ENCODE results near the gene PTPMT1. TPM values are rescaled to one million over a fixed set of nuclear protein-coding genes. Genes with fewer than 3 reads are reported as not detected.

PTPMT1 gene
- total and polyA plus RNA-seq, 2 donors from 2014 or later, result 34.6 to 90.3 TPM

- Histone ChIP-seq H3K27ac (ENCODE audit: low read depth in 2 of 2, low read length in 2 of 2) (no peak overlapping the region), H3K9me3 (ENCODE audit: control insufficient read depth in 2 of 3, insufficient read depth in 1 of 3, low read length in 3 of 3) (no peaks in the 10 kb centered on the region), H3K4me3 (ENCODE audit: low read length in 3 of 3) (peak overlapping the region; percentile 65 to 87 (median 72)), H3K4me1 (ENCODE audit: control insufficient read depth in 2 of 3, insufficient read depth in 2 of 3, low read depth in 1 of 3, low read length in 3 of 3) (peaks cover 0 to 8% (median 6%) of the 10 kb centered on the region in 3 donors), H3K9ac (ENCODE audit: low read length in 3 of 3) (peak overlapping the region; percentile 47 to 91 (median 57)), H3K36me3 (ENCODE audit: control insufficient read depth in 2 of 3, insufficient read depth in 3 of 3, low read length in 3 of 3) (peaks cover 0 to 8% (median 3%) of the 10 kb centered on the region in 3 donors), H3K27me3 (ENCODE audit: control insufficient read depth, insufficient read depth, low read length) (no peaks in the 10 kb centered on the region)
- FAIRE-seq (no peak), DNase-seq (peak in 1 of 5 donors; percentile 57)
- intact Hi-C loops (cut with DNase I), result no loop called here
- no peak for TF ChIP-seq CTCF (IDR thresholded peaks at IDR 0.05; ENCODE audit: borderline replicate concordance, extremely low read depth, insufficient read depth)
Measured at GRCh38 chr11:47566149-47566698, 825 bp downstream of the PTPMT1 start.

- H3K9ac ChIP-seq (ENCODE audit: low read length in 3 of 3), result no peak overlapping the region
- H3K27me3 ChIP-seq (ENCODE audit: control insufficient read depth, insufficient read depth, low read length), result no peaks in the 10 kb centered on the region
- intact Hi-C loops (cut with DNase I), result no loop called here
- H3K27ac ChIP-seq (ENCODE audit: low read depth in 2 of 2, low read length in 2 of 2), result no peak overlapping the region
- H3K4me3 ChIP-seq (ENCODE audit: low read length in 3 of 3), result no peak overlapping the region
- FAIRE-seq (no peak), DNase-seq (no peak)
- peaks cover 2 to 27% (median 26%) of the 10 kb centered on the region in 3 donors for H3K36me3 ChIP-seq (ENCODE audit: control insufficient read depth in 2 of 3, insufficient read depth in 3 of 3, low read length in 3 of 3)
- H3K4me1 ChIP-seq (ENCODE audit: control insufficient read depth in 2 of 3, insufficient read depth in 2 of 3, low read depth in 1 of 3, low read length in 3 of 3), result peaks cover 0 to 8% (median 6%) of the 10 kb centered on the region in 3 donors
- TF ChIP-seq CTCF (IDR thresholded peaks at IDR 0.05; ENCODE audit: borderline replicate concordance, extremely low read depth, insufficient read depth), result no peak
- no peaks in the 10 kb centered on the region for H3K9me3 ChIP-seq (ENCODE audit: control insufficient read depth in 2 of 3, insufficient read depth in 1 of 3, low read length in 3 of 3)
Measured at GRCh38 chr11:47569646-47570045, 4.2 kb downstream of the PTPMT1 start.

- Histone ChIP-seq H3K36me3 (ENCODE audit: control insufficient read depth in 2 of 3, insufficient read depth in 3 of 3, low read length in 3 of 3) (peaks cover 2 to 28% (median 27%) of the 10 kb centered on the region in 3 donors), H3K27ac (ENCODE audit: low read depth in 2 of 2, low read length in 2 of 2) (no peak overlapping the region), H3K27me3 (ENCODE audit: control insufficient read depth, insufficient read depth, low read length) (no peaks in the 10 kb centered on the region), H3K9ac (ENCODE audit: low read length in 3 of 3) (no peak overlapping the region), H3K4me1 (ENCODE audit: control insufficient read depth in 2 of 3, insufficient read depth in 2 of 3, low read depth in 1 of 3, low read length in 3 of 3) (peaks cover 0 to 8% (median 2%) of the 10 kb centered on the region in 3 donors), H3K9me3 (ENCODE audit: control insufficient read depth in 2 of 3, insufficient read depth in 1 of 3, low read length in 3 of 3) (no peaks in the 10 kb centered on the region), H3K4me3 (ENCODE audit: low read length in 3 of 3) (no peak overlapping the region)
- intact Hi-C loops (cut with DNase I), result no loop called here
- TF ChIP-seq CTCF (IDR thresholded peaks at IDR 0.05; ENCODE audit: borderline replicate concordance, extremely low read depth, insufficient read depth), result no peak
- FAIRE-seq (no peak), DNase-seq (no peak)
Measured at GRCh38 chr11:47570651-47571356, 5.4 kb downstream of the PTPMT1 start.

Data from kidney (tissue), 14 donors.